Mesenchymal stem cell (in vitro differentiated cells and primary cell): Measurements from ENCODE around the gene AIG1.
"Not testable (repeated sequence)": the region's sequence is repeated elsewhere in the genome, so short reads cannot be mapped to it uniquely, and the experiment has no call there.

Source experiments
- DNase-seq: peaks from one replicate; pipeline ENCODE4 v3.0.0-alpha.2; 2013
- H2AFZ ChIP-seq: one replicate; pipeline ENCODE4 v1.6.1; 2013; ENCODE audit warnings: low read depth, mild to moderate bottlenecking, control low read depth, inconsistent platforms, low read length, moderate library complexity
- H2AK5ac ChIP-seq: 2 replicates; pipeline ENCODE4 v1.6.1; 2013; ENCODE audit warnings: low read length, moderate library complexity, mild to moderate bottlenecking, inconsistent platforms; ENCODE audit not compliant: severe bottlenecking
- H2BK120ac ChIP-seq: one replicate; pipeline ENCODE4 v1.6.1; 2013; ENCODE audit warnings: low read depth, mild to moderate bottlenecking, inconsistent platforms, low read length, moderate library complexity
- H2BK12ac ChIP-seq, 2 experiments: one replicate each; pipeline ENCODE4 v1.6.1; 2013; ENCODE audit warnings: inconsistent platforms in 2 of 2, low read length in 2 of 2, mild to moderate bottlenecking in 2 of 2, moderate library complexity in 2 of 2, control low read depth in 1 of 2
- H2BK15ac ChIP-seq: one replicate; pipeline ENCODE4 v1.6.1; 2013; ENCODE audit warnings: mild to moderate bottlenecking, low read depth, inconsistent platforms; ENCODE audit not compliant: poor library complexity, severe bottlenecking
- H2BK5ac ChIP-seq: 2 replicates; pipeline ENCODE4 v1.6.1; 2013; ENCODE audit warnings: low read depth, mild to moderate bottlenecking, low read length, control low read depth, inconsistent platforms; ENCODE audit not compliant: poor library complexity, severe bottlenecking
- H3K14ac ChIP-seq, 2 experiments: one replicate each; pipeline ENCODE4 v1.6.1; 2013; ENCODE audit warnings: inconsistent platforms in 2 of 2, low read length in 2 of 2, control low read depth in 1 of 2, mild to moderate bottlenecking in 1 of 2, moderate library complexity in 1 of 2
- H3K18ac ChIP-seq, 2 experiments: one replicate each; pipeline ENCODE4 v1.6.1; 2013; ENCODE audit warnings: inconsistent platforms in 2 of 2, low read length in 2 of 2, control low read depth in 1 of 2, low read depth in 1 of 2, mild to moderate bottlenecking in 1 of 2
- H3K23ac ChIP-seq, 2 experiments: one replicate each; pipeline ENCODE4 v1.6.1; 2013; ENCODE audit warnings: inconsistent platforms in 2 of 2, low read length in 2 of 2, mild to moderate bottlenecking in 2 of 2, moderate library complexity in 2 of 2, control low read depth in 1 of 2
- H3K27ac ChIP-seq: 2 replicates; pipeline ENCODE4 v1.5.1; 2013; ENCODE audit warnings: mild to moderate bottlenecking, moderate library complexity, low read length, control low read depth, inconsistent platforms; ENCODE audit not compliant: poor library complexity, severe bottlenecking
- H3K27me3 ChIP-seq, 2 experiments: 2 replicates each; pipeline versions ENCODE4 v1.6.1 to v1.7.0; 2013; ENCODE audit warnings: low read length in 2 of 2, mild to moderate bottlenecking in 2 of 2, moderate library complexity in 2 of 2, control low read depth in 1 of 2, inconsistent platforms in 1 of 2; ENCODE audit not compliant: control insufficient read depth in 1 of 2, insufficient read depth in 1 of 2
- H3K36me3 ChIP-seq, 2 experiments: 2 replicates each; pipeline versions ENCODE4 v1.6.1 to v1.7.0; 2013; ENCODE audit warnings: low read length in 2 of 2, control low read depth in 1 of 2, inconsistent platforms in 1 of 2, low read depth in 1 of 2, mild to moderate bottlenecking in 1 of 2; ENCODE audit not compliant: insufficient read depth in 2 of 2, control insufficient read depth in 1 of 2
- H3K4ac ChIP-seq, 2 experiments: one replicate each; pipeline ENCODE4 v1.6.1; 2013; ENCODE audit warnings: inconsistent platforms in 2 of 2, low read length in 2 of 2, mild to moderate bottlenecking in 2 of 2, moderate library complexity in 2 of 2, control low read depth in 1 of 2, low read depth in 1 of 2
- H3K4me1 ChIP-seq: 2 replicates; pipeline ENCODE4 v1.6.1; 2013; ENCODE audit warnings: low read depth, low read length, control low read depth; ENCODE audit not compliant: control insufficient read depth, insufficient read depth
- H3K4me2 ChIP-seq: 2 replicates; pipeline ENCODE4 v1.6.1; 2013; ENCODE audit warnings: low read length, mild to moderate bottlenecking, inconsistent platforms; ENCODE audit not compliant: poor library complexity, severe bottlenecking
- H3K4me3 ChIP-seq, 2 experiments: 2 replicates each; pipeline versions ENCODE4 v1.5.1 to v1.7.0; 2013; ENCODE audit warnings: low read length in 2 of 2, mild to moderate bottlenecking in 2 of 2, control low read depth in 1 of 2, low read depth in 1 of 2; ENCODE audit not compliant: insufficient read depth in 1 of 2
- H3K79me1 ChIP-seq: replicated peaks from 2 replicates; pipeline ENCODE4 v1.6.1; 2013; ENCODE audit warnings: mild to moderate bottlenecking, control low read depth, low read length, inconsistent platforms; ENCODE audit not compliant: poor library complexity, severe bottlenecking
- H3K9ac ChIP-seq: 2 replicates; pipeline ENCODE4 v1.7.0; 2013; ENCODE audit warnings: mild to moderate bottlenecking, low read length, moderate library complexity
- H3K9me3 ChIP-seq: 2 replicates; pipeline ENCODE4 v1.7.0; 2013; ENCODE audit warnings: mild to moderate bottlenecking, low read length; ENCODE audit not compliant: control insufficient read depth
- H4K8ac ChIP-seq: one replicate; pipeline ENCODE4 v1.6.1; 2013; ENCODE audit warnings: inconsistent platforms, mild to moderate bottlenecking, low read length, moderate library complexity
- H4K91ac ChIP-seq: one replicate; pipeline ENCODE4 v1.6.1; 2013; ENCODE audit warnings: mild to moderate bottlenecking, low read length, inconsistent platforms
- WGBS: methylation state at CpG from one replicate; pipeline ENCODE4 v1.1.7; 2013; ENCODE audit warnings: mixed read lengths; 5-methylcytosine and 5-hydroxymethylcytosine counted together

Gene AIG1

DNA sequence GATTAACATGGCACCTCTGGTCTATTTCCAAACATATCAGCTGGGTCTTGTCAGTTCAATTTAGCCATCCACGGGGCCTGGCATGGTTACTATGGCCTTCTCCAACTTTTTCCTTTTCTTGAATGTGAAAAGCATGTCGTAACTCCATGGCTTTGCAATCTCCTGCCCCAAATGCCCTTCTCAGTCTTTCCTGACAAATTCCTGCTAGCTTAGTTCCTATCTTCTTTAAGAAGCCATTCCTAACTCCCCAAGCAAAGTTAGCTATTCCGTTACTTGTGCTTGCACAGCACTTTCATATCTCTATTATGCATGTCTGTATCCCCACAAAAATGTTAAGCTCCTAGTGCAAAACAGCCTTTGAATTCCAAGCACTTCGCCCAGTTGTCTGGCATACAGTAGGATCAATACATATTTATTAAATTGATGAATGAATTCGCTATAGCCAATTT, 105.6 kb downstream of the AIG1 start:
- no peaks in the 10 kb centered on the region for H3K9me3 ChIP-seq
- H3K4me3 ChIP-seq = no peak overlapping the region
- WGBS = 86% methylated on average over 4 of the region's 5 CpGs
- H3K4me2 ChIP-seq = no peak overlapping the region
- no peak overlapping the region for H2BK5ac ChIP-seq
- H4K8ac ChIP-seq = no peak overlapping the region
- no peak overlapping the region for H3K4ac ChIP-seq
- no peak for DNase-seq
- no peak overlapping the region for H2AFZ ChIP-seq
- no peaks in the 10 kb centered on the region for H3K4me1 ChIP-seq
- no peak overlapping the region for H3K9ac ChIP-seq
- H3K23ac ChIP-seq = no peak overlapping the region
- H2BK15ac ChIP-seq = no peak overlapping the region
- H3K14ac ChIP-seq = no peak overlapping the region
- no peak overlapping the region for H3K18ac ChIP-seq
- H2BK12ac ChIP-seq = no peak overlapping the region
- H3K79me1 ChIP-seq = no peaks in the 10 kb centered on the region
- H3K27ac ChIP-seq = no peak overlapping the region
- H2AK5ac ChIP-seq = no peak overlapping the region
- no peak overlapping the region for H2BK120ac ChIP-seq
- H4K91ac ChIP-seq = no peak overlapping the region
- no peaks in the 10 kb centered on the region for H3K27me3 ChIP-seq
- peaks cover 0 to 4% of the 10 kb centered on the region in 2 experiments for H3K36me3 ChIP-seq

GRCh38 chr6:143167224-143167623, 106.5 kb downstream of the AIG1 start:
- no peak overlapping the region for H2BK5ac ChIP-seq
- no peaks in the 10 kb centered on the region for H3K9me3 ChIP-seq
- no peak overlapping the region for H2BK120ac ChIP-seq
- WGBS = 88% methylated on average over 2 of the region's 2 CpGs
- H2AFZ ChIP-seq = no peak overlapping the region
- no peak for DNase-seq
- H3K27me3 ChIP-seq = no peaks in the 10 kb centered on the region
- no peak overlapping the region for H3K9ac ChIP-seq
- no peak overlapping the region for H4K8ac ChIP-seq
- no peak overlapping the region for H3K4me2 ChIP-seq
- no peak overlapping the region for H3K18ac ChIP-seq
- no peak overlapping the region for H2AK5ac ChIP-seq
- no peak overlapping the region for H3K27ac ChIP-seq
- no peak overlapping the region for H3K4ac ChIP-seq
- H2BK12ac ChIP-seq = no peak overlapping the region
- no peaks in the 10 kb centered on the region for H3K79me1 ChIP-seq
- no peak overlapping the region for H2BK15ac ChIP-seq
- no peak overlapping the region for H3K23ac ChIP-seq
- H3K14ac ChIP-seq = no peak overlapping the region
- H3K4me3 ChIP-seq = no peak overlapping the region
- H3K36me3 ChIP-seq = peaks cover 0 to 4% of the 10 kb centered on the region in 2 experiments
- no peaks in the 10 kb centered on the region for H3K4me1 ChIP-seq
- no peak overlapping the region for H4K91ac ChIP-seq

- not testable (repeated sequence) for H2AK5ac ChIP-seq, H3K9ac ChIP-seq, H2BK15ac ChIP-seq, H3K14ac ChIP-seq, H3K4ac ChIP-seq, H4K8ac ChIP-seq, H2BK120ac ChIP-seq, H3K4me2 ChIP-seq, H2BK5ac ChIP-seq, H3K27me3 ChIP-seq, H4K91ac ChIP-seq, H3K79me1 ChIP-seq, H3K36me3 ChIP-seq, H3K4me1 ChIP-seq, H3K27ac ChIP-seq, H3K23ac ChIP-seq, H2BK12ac ChIP-seq, DNase-seq, H3K9me3 ChIP-seq, H2AFZ ChIP-seq, H3K18ac ChIP-seq, H3K4me3 ChIP-seq
- no CpG with 5 or more reads among the region's 4 CpGs for WGBS
Measured at GRCh38 chr6:143168396-143168816, 107.7 kb downstream of the AIG1 start.

- Histone ChIP-seq H3K4me2 (no peak overlapping the region), H2BK12ac (no peak overlapping the region), H4K8ac (no peak overlapping the region), H3K27me3 (no peaks in the 10 kb centered on the region), H3K36me3 (peaks cover 0 to 4% of the 10 kb centered on the region in 2 experiments), H2BK5ac (no peak overlapping the region), H3K4me3 (no peak overlapping the region), H2BK120ac (no peak overlapping the region), H3K14ac (no peak overlapping the region), H2AK5ac (no peak overlapping the region), H3K4me1 (no peaks in the 10 kb centered on the region), H3K9ac (no peak overlapping the region), H3K4ac (no peak overlapping the region), H3K18ac (no peak overlapping the region), H3K23ac (no peak overlapping the region), H3K79me1 (no peaks in the 10 kb centered on the region), H3K9me3 (peaks cover 1% of the 10 kb centered on the region), H4K91ac (no peak overlapping the region), H2AFZ (no peak overlapping the region), H2BK15ac (no peak overlapping the region), H3K27ac (no peak overlapping the region)
- DNase-seq = no peak
Measured at GRCh38 chr6:143169440-143169839, 108.8 kb downstream of the AIG1 start.
